NCI-H146 treated with DMSO at 0.1 percent for 48 hours (cell line): ENCODE data around the gene ST13.
"Not testable (repeated sequence)": the region's sequence is repeated elsewhere in the genome, so short reads cannot be mapped to it uniquely, and the experiment has no call there.

Experiments used
- DNase-seq: peaks from one replicate; lab custom pipeline; 2025; ENCODE audit not compliant: unreplicated experiment; lab: John Stamatoyannopoulos, UW

Gene ST13

GRCh38 chr22:40789131-40789530, 67.3 kb downstream of the ST13 start:
- DNase-seq, result no peak

DNA sequence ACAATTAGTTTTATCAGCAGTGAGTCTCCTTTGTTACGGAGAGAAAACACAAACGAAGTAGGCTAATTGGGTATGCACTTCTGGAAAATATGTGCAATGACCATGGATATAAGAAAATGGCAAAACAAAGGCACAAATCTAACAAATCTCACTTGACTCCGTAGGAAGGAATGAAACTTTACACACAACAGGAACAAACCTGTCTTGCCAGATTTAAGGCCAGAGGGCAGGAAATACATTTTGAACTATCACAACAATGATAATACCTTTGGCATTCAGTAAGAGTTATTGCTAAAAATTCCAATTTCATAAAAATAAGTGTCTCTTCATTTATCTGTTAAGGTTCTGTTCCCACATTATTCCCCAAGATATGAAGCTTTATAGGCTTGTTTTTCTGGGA, 73.9 kb downstream of the ST13 start:
- no peak for DNase-seq

GRCh38 chr22:40781749-40782148, 74.7 kb downstream of the ST13 start:
- not testable (repeated sequence) for DNase-seq
